Muscle of arm (tissue), 12 donors: Measurements from ENCODE around the gene NR1H3. TPM values are rescaled to one million over a fixed set of nuclear protein-coding genes. Genes with fewer than 3 reads are reported as not detected.

Source experiments
- DNase-seq: peaks from one replicate; pipeline ENCODE4 v3.0.0-alpha.2; 2013
- polyA plus RNA-seq, 12 donors: library from polyadenylated mRNA; unstranded; fragments of 120-200 nt; gene quantifications; one replicate each; pipeline ENCODE4 v1.2.1, GENCODE V29; 2013; ENCODE audit not compliant: insufficient read length in 12 of 12

Gene NR1H3
- polyA plus RNA-seq, 12 donors = 10.3 to 42.1 (median 16.1) TPM; not detected in 1

DNA sequence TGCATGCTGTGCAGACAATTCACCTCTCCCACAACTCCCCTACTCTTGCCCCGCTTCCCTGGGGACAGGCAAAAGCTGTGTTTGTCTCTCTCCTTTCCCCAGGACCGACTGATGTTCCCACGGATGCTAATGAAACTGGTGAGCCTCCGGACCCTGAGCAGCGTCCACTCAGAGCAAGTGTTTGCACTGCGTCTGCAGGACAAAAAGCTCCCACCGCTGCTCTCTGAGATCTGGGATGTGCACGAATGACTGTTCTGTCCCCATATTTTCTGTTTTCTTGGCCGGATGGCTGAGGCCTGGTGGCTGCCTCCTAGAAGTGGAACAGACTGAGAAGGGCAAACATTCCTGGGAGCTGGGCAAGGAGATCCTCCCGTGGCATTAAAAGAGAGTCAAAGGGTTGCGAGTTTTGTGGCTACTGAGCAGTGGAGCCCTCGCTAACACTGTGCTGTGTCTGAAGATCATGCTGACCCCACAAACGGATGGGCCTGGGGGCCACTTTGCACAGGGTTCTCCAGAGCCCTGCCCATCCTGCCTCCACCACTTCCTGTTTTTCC is 10.7 kb downstream of the NR1H3 start:
- DNase-seq = no peak

GRCh38 chr11:47269002-47269828 is 11.4 kb downstream of the NR1H3 start:
- DNase-seq = peak; percentile 81

DNA sequence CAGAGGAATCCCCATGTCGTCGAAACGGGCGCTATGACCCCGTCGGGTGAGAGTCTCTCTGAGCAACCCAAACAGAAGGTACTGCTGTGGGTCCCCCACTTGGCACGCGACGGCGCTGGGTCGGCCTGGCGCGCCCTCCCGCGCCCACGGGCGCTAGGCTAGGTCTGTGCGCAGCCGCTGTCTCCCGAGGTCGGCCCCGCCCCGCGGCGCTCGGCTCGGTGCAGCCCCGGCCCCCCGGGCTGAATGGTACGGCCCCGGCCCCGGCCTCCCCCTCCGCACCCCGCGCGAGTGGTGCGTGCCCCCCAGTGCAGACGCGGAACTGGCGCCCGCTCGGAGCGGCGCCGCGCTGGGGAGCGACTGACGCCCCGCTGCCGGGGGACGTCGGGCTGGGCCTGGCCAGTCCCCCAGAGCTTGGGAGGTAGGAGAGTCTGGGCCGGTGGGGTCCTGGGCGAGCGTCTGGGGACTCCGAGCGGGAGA is 12.1 kb downstream of the NR1H3 start, which contains the start of gene MADD:
TSS of gene MADD (plus strand) at position 305 of the 477 bp plus-strand sequence.
- peak; percentile 79 for DNase-seq

DNA sequence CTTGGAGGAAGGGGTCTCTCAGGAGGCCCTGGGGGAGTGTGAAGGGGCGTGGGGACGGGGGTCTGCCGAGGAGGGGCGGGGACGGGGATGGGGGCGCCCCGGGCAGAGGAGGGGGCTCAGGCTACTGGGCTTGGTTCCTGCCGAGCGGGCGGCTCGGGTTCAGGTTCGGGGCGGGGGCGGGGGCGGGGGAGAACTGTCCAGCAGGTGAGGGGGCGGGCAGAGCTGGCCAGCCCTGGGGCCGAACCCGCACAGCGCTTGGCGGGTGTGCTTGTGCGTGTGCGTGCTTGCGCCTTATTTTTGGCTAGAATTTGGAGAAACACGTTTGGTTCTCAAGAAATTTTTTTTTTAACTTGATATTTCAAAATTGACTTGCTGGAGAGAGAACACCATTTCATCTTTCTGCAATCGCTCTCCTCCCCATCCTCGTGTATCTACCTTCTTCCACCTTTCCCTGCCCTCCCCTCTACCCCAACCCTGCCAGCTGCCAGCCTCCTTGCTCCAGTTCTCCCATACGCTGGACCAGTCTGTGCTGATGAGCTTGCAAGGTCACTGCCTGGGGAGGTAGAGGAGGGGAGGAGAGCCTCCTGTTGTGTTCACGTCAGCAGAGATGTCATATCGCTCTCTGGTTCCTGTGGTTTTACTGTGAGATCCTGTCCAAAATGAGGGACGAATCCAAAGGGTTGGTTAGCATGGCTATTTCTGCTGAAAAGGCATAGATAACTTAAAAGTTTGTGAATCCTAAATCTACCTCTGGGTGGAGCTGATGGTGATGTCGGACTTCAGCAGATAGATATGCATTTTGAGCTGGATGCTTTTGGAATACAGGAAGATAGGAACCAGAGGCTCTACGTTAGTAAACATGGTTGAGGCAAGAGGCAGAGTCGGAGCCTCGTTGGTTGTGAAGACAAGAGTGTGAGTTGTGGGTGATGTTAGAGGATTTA is 12.8 kb downstream of the NR1H3 start:
- DNase-seq = peak; percentile 35

GRCh38 chr11:47271328-47271727 is 13.5 kb downstream of the NR1H3 start:
- no peak for DNase-seq

- DNase-seq = no peak
Measured at GRCh38 chr11:47271961-47272661, 14.3 kb downstream of the NR1H3 start.

GRCh38 chr11:47272706-47273105 is 14.9 kb downstream of the NR1H3 start:
- DNase-seq = no peak

- DNase-seq = no peak
Measured at GRCh38 chr11:47274495-47275235, 16.9 kb downstream of the NR1H3 start.

GRCh38 chr11:47276923-47277322 is 19.1 kb downstream of the NR1H3 start:
- DNase-seq = no peak

GRCh38 chr11:47278058-47278457 is 20.3 kb downstream of the NR1H3 start:
- no peak for DNase-seq

DNA sequence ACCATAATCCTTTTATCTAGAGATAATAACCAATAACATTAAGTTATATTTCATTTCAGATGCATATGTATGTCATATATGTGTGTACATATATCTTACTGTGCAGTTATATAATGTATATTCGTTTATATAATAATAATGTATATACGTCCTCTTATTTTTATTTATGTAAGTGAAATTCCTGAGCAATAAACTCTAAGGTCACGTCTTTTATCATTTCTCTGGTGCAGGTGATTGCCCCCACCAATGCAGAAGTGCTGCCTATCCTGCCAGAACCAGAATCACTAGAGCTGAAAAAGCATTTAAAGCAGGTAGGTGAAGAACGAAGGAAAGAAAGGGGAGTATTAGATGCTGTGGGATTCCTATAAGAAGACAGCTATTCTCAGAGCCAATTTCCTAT is 21.0 kb downstream of the NR1H3 start:
- DNase-seq = no peak

GRCh38 chr11:47280099-47280498 is 22.3 kb downstream of the NR1H3 start:
- no peak for DNase-seq

GRCh38 chr11:47280860-47281259 is 23.1 kb downstream of the NR1H3 start:
- no peak for DNase-seq

DNA sequence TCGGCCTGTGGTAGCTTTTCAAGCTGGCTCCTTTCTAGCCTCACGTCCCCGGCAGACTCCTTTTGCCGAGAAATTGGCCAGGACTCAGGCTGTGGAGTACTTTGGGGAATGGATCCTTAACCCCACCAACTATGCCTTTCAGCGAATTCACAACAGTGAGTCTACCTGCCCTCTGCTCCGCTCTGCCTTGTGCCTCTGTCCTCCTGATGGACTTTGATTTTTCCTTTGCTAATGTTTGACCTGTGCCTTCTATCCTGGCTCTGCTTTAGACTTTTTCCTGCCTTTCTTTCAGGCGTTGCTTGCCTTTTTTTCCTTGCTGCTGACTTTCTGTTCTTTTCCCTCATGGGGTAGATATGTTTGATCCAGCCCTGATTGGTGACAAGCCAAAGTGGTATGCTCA is 24.7 kb downstream of the NR1H3 start:
- DNase-seq = no peak

GRCh38 chr11:47284151-47284550 is 26.4 kb downstream of the NR1H3 start:
- no peak for DNase-seq

DNA sequence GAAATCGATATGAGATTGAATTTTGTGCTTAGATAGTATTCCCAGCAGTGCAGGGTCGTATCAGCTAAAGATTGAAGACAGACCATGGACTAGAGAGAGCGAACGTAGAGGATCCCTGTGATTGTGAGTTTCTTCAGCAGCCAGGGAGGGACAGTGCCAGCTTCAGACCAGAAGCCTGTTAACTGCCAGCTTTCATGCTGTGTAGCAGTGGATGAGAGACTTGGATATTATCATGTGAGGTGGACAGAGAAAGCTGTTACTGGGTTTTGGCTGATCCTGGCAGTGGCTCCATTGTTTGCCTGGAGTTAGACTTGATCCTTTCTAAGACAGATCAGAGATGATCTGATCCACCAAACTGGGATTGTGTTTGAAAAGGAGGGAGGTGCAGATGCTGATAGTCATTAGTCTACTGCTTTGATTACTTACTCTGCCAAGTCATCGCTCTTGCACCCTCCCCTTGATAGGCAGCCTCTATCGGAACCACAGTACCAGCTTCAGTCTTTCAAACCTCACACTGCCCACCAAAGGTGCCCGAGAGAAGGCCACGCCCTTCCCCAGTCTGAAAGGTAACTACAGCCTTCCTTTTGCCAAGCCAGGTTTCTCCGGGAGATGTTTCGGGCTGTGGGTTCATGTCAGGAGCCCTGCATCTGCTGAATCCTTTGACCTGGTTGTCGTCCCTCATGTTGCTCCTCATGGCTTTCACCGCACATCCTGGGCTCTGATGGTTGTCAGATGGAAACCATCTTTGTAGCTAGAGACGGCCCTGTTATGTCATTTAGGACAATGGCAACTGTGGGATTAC is 28.4 kb downstream of the NR1H3 start:
- DNase-seq = no peak

- DNase-seq = no peak
Measured at GRCh38 chr11:47288066-47288465, 30.3 kb downstream of the NR1H3 start.

DNA sequence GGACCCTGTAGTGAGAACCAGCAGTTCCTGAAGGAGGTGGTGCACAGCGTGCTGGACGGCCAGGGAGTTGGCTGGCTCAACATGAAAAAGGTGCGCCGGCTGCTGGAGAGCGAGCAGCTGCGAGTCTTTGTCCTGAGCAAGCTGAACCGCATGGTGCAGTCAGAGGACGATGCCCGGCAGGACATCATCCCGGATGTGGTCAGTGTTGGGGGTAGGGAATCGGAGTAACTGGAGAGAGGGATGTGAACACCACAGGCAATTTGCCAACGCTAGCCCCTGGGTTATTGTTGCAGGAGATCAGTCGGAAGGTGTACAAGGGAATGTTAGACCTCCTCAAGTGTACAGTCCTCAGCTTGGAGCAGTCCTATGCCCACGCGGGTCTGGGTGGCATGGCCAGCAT is 32.1 kb downstream of the NR1H3 start:
- no peak for DNase-seq

GRCh38 chr11:47295385-47295784 is 37.6 kb downstream of the NR1H3 start:
- DNase-seq = no peak

GRCh38 chr11:47296045-47296444 is 38.2 kb downstream of the NR1H3 start:
- no peak for DNase-seq
